ENCODE results near the gene STK32C. TPM values are rescaled to one million over a fixed set of nuclear protein-coding genes. Genes with fewer than 3 reads are reported as not detected.

The STK32C gene
- total and polyA plus RNA-seq, 2 donors from 2014 or later, result 11.6 to 14.4 TPM

DNA sequence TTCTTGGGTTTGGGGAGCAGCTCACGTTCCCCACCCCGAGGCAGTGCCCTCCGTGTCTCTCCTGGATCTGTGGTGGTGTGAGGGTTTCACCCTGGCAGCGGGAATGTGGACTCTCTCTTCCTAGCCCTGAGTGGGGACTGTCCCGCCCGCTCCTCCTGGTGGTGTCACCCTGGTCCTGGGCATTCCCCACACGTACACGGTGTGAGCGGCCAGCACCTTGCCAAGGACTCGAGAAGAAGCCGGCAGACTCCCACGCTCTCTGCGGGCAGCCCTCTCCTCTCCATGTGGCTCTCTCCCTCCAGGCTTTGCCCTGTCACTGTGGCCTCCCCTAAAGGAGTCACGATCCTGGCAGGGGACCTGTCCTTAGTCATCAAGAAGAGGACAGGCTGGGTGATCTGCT lies 97.0 kb downstream of the STK32C start:
- FAIRE-seq (no peak), DNase-seq (peak in 1 of 5 donors; percentile 66)
- Histone ChIP-seq H3K36me3 (ENCODE audit: control insufficient read depth in 2 of 3, insufficient read depth in 3 of 3, low read length in 3 of 3) (no peaks in the 10 kb centered on the region), H3K4me3 (ENCODE audit: low read length in 3 of 3) (no peak overlapping the region), H3K9me3 (ENCODE audit: control insufficient read depth in 2 of 3, insufficient read depth in 1 of 3, low read length in 3 of 3) (peaks cover 0 to 9% (median 4%) of the 10 kb centered on the region in 3 donors), H3K27me3 (ENCODE audit: control insufficient read depth, insufficient read depth, low read length) (no peaks in the 10 kb centered on the region), H3K4me1 (ENCODE audit: control insufficient read depth in 2 of 3, insufficient read depth in 2 of 3, low read depth in 1 of 3, low read length in 3 of 3) (no peaks in the 10 kb centered on the region), H3K9ac (ENCODE audit: low read length in 3 of 3) (no peak overlapping the region), H3K27ac (ENCODE audit: low read depth in 2 of 2, low read length in 2 of 2) (no peak overlapping the region)
- intact Hi-C loops (cut with DNase I), result no loop called here
- TF ChIP-seq, protein P1, sequence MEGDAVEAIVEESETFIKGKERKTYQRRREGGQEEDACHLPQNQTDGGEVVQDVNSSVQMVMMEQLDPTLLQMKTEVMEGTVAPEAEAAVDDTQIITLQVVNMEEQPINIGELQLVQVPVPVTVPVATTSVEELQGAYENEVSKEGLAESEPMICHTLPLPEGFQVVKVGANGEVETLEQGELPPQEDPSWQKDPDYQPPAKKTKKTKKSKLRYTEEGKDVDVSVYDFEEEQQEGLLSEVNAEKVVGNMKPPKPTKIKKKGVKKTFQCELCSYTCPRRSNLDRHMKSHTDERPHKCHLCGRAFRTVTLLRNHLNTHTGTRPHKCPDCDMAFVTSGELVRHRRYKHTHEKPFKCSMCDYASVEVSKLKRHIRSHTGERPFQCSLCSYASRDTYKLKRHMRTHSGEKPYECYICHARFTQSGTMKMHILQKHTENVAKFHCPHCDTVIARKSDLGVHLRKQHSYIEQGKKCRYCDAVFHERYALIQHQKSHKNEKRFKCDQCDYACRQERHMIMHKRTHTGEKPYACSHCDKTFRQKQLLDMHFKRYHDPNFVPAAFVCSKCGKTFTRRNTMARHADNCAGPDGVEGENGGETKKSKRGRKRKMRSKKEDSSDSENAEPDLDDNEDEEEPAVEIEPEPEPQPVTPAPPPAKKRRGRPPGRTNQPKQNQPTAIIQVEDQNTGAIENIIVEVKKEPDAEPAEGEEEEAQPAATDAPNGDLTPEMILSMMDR (IDR thresholded peaks at IDR 0.05; ENCODE audit: borderline replicate concordance, extremely low read depth, insufficient read depth), result no peak

DNA sequence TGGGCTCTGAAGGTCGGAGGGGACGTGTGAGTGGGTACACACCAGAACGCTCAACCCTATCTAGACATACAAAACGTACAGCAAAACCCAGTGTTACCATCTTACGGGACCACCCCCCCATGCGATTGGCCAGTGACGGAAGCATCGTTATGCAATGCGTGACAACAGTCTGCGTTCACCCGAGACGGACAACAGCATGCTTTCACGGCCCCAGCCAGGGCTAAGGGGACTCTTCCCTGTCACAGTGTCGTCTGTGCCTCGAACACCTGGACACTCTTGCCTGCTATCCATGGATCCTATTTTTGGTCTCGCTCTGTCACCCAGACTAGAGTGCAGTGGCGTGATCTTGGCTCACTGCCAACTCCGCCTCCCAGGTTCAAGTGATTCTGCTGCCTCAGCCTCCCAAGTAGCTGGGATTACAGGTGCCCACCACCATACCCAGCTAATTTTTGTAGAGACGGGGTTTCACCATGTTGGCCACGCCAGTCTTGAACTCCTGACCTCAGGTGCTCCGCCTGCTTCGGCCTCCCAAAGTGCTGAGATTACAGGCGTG lies 97.7 kb downstream of the STK32C start:
- no peak overlapping the region for H3K9ac ChIP-seq (ENCODE audit: low read length in 3 of 3)
- no peaks in the 10 kb centered on the region for H3K4me1 ChIP-seq (ENCODE audit: control insufficient read depth in 2 of 3, insufficient read depth in 2 of 3, low read depth in 1 of 3, low read length in 3 of 3)
- FAIRE-seq (no peak), DNase-seq (peak in 1 of 5 donors; percentile 61)
- intact Hi-C loops (cut with DNase I), result no loop called here
- no peaks in the 10 kb centered on the region for H3K27me3 ChIP-seq (ENCODE audit: control insufficient read depth, insufficient read depth, low read length)
- no peaks in the 10 kb centered on the region for H3K36me3 ChIP-seq (ENCODE audit: control insufficient read depth in 2 of 3, insufficient read depth in 3 of 3, low read length in 3 of 3)
- no peak overlapping the region for H3K4me3 ChIP-seq (ENCODE audit: low read length in 3 of 3)
- no peak overlapping the region for H3K27ac ChIP-seq (ENCODE audit: low read depth in 2 of 2, low read length in 2 of 2)
- TF ChIP-seq, protein P1 (IDR thresholded peaks at IDR 0.05; ENCODE audit: borderline replicate concordance, extremely low read depth, insufficient read depth), result no peak
- peaks cover 0 to 9% (median 4%) of the 10 kb centered on the region in 3 donors for H3K9me3 ChIP-seq (ENCODE audit: control insufficient read depth in 2 of 3, insufficient read depth in 1 of 3, low read length in 3 of 3)

DNA sequence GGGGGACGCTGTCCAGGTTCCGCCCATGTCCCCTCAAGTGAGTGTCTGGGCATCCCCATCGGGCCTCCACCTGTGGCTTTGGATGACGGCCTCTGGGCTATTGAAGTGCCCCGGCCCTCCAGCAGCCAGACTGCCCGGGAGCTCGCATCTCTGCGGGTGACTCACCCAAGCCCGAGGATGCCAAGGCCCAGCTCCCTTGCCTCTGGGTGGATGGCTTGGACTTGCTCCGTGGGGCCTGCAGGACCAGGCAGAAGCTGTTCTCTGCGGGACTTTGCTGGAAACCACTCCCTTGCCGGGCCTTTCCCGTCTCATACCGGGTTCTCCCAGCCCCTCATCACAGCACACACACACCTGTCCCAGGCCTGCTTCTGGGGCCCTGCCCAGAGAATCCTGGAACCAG lies 98.6 kb downstream of the STK32C start:
- Histone ChIP-seq H3K36me3 (ENCODE audit: control insufficient read depth in 2 of 3, insufficient read depth in 3 of 3, low read length in 3 of 3) (no peaks in the 10 kb centered on the region), H3K27me3 (ENCODE audit: control insufficient read depth, insufficient read depth, low read length) (no peaks in the 10 kb centered on the region), H3K4me1 (ENCODE audit: control insufficient read depth in 2 of 3, insufficient read depth in 2 of 3, low read depth in 1 of 3, low read length in 3 of 3) (no peaks in the 10 kb centered on the region), H3K4me3 (ENCODE audit: low read length in 3 of 3) (no peak overlapping the region), H3K9me3 (ENCODE audit: control insufficient read depth in 2 of 3, insufficient read depth in 1 of 3, low read length in 3 of 3) (peaks cover 0 to 9% (median 3%) of the 10 kb centered on the region in 3 donors), H3K27ac (ENCODE audit: low read depth in 2 of 2, low read length in 2 of 2) (no peak overlapping the region), H3K9ac (ENCODE audit: low read length in 3 of 3) (no peak overlapping the region)
- no peak for FAIRE-seq
- intact Hi-C loops (cut with DNase I), result no loop called here
- peak in 1 of 5 donors; percentile 62 for DNase-seq
- TF ChIP-seq, protein P1 (IDR thresholded peaks at IDR 0.05; ENCODE audit: borderline replicate concordance, extremely low read depth, insufficient read depth), result no peak
